GM21390 (cell line): ENCODE data around the gene PRDM9.
"Not testable (repeated sequence)": the region's sequence is repeated elsewhere in the genome, so short reads cannot be mapped to it uniquely, and the experiment has no call there.

Experiments
- ATAC-seq: cut with Tn5 transposase; IDR thresholded peaks from one replicate; pipeline ENCODE4 v1.9.1; 2021; ENCODE audit not compliant: unreplicated experiment

Gene PRDM9

DNA sequence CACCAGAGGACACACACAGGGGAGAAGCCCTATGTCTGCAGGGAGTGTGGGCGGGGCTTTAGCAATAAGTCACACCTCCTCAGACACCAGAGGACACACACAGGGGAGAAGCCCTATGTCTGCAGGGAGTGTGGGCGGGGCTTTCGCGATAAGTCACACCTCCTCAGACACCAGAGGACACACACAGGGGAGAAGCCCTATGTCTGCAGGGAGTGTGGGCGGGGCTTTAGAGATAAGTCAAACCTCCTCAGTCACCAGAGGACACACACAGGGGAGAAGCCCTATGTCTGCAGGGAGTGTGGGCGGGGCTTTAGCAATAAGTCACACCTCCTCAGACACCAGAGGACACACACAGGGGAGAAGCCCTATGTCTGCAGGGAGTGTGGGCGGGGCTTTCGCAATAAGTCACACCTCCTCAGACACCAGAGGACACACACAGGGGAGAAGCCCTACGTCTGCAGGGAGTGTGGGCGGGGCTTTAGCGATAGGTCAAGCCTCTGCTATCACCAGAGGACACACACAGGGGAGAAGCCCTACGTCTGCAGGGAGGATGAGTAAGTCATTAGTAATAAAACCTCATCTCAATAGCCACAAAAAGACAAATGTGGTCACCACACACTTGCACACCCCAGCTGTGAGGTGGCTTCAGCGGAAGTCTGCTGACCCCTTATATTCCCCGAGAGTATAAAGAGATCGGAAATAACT lies 20.0 kb downstream of the PRDM9 start:
- not testable (repeated sequence) for ATAC-seq

DNA sequence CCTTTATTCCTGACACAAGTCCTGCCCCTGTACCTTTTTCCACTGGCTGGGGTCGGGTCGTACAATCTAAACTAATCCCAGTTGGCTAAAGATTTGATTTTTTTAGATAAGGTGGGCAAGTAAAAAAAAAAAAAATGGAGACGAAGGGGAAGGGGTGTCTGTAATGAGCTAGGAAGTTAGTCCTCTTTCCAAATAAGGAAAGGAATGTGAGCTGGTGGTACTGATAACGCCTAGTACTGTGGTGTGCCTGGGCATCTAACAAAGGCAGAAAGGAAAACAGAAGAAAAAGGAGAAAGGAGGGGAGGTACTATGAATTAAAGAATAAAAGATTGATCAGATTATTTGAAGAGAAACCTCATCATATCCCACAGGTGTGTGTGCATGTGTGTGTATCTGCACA lies 21.3 kb downstream of the PRDM9 start:
- no peak for ATAC-seq

DNA sequence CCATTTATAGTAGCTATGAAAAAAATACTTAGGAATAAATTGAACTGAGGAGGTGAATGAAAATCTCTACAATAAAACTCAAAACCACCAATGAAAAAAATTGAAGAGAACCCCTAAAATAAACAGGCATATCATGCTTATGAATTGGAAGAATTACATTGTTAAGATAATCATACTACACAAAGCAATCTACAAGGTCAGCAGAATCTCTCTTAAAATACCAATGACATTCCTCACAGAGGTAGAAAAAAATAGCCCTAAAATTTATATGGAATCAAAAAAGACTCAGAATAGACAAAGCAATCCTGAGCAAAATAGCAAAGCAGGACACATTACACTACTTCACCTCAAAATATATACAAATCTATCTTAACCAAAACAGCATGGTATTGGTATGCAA lies 23.2 kb downstream of the PRDM9 start:
- ATAC-seq: no peak

DNA sequence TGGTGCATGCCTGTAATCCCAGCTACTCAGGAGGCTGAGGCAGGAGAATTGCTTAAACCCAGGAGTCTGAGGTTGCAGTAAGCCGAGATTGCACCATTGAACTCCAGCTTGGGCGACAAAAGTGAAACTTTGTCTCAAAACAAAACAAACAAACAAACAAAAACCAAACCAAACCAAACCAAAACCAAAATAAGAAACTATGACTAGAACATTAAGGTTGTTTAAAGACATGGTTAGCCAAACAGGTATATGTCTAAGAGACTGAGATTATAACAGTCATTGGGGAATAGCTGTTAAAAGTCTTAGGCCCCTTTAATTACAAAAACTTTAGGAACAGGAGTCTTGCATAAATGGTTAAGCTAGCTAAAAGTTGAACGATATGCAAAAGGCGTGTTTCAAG lies 63.6 kb downstream of the PRDM9 start:
- no peak for ATAC-seq
